Caco-2 (cell line): ENCODE measurements around the gene ZNF133. TPM values are rescaled to one million over a fixed set of nuclear protein-coding genes. Genes with fewer than 3 reads are reported as not detected.

Experiments
- BruUV-seq: library from RNA; stranded (reverse); fragments of 400-500 nt; replicated peaks from 2 replicates; lab custom pipeline; 2021; lab: Mats Ljungman, UMichigan
- CTCF ChIA-PET: fragments of 300-600 bp; sonication (Branson Sonifier 250); formaldehyde crosslinking; loops from one replicate; lab custom pipeline; 2022; ENCODE audit warnings: antibody characterized with exemption; lab: Charles Lee
- POLR2A ChIA-PET: fragments of 300-600 bp; sonication (Branson Sonifier 250); formaldehyde crosslinking; loops from one replicate; lab custom pipeline; 2022; ENCODE audit warnings: antibody characterized with exemption; lab: Charles Lee
- DNase-seq, 2 experiments: peaks; one replicate each; pipeline versions ENCODE4 v3.0.0 to v3.0.0-alpha.2; 2020 to 2022
- H3K27me3 ChIP-seq: replicated peaks from 2 replicates; pipeline ENCODE4 v1.6.0; 2011; ENCODE audit warnings: low read length; ENCODE audit not compliant: control insufficient read depth, insufficient read depth
- H3K36me3 ChIP-seq: 2 replicates; pipeline ENCODE4 v1.5.1; 2011; ENCODE audit warnings: low read length; ENCODE audit not compliant: control insufficient read depth, insufficient read depth
- H3K4me1 ChIP-seq: fragments of 250-450 bp; sonication (Bioruptor Pico); 2 replicates; pipeline ENCODE4 v1.5.1; 2020; ENCODE audit warnings: mild to moderate bottlenecking
- H3K4me3 ChIP-seq: 2 replicates; pipeline ENCODE4 v1.5.1; 2011; ENCODE audit warnings: low read depth, mild to moderate bottlenecking, control low read depth, low read length
- H3K9me3 ChIP-seq: fragments of 250-450 bp; sonication (Bioruptor Pico); 2 replicates; pipeline ENCODE4 v1.5.1; 2020; ENCODE audit warnings: mild to moderate bottlenecking, moderate library complexity
- H3K27ac Mint-ChIP-seq: one replicate; pipeline ENCODE4 v1.8.0; 2022; ENCODE audit warnings: mixed read lengths; ENCODE audit not compliant: unreplicated experiment
- H3K27me3 Mint-ChIP-seq: one replicate; pipeline ENCODE4 v1.8.0; 2022; ENCODE audit warnings: mixed read lengths; ENCODE audit not compliant: insufficient read depth, unreplicated experiment
- H3K36me3 Mint-ChIP-seq: one replicate; pipeline ENCODE4 v1.8.0; 2022; ENCODE audit warnings: mild to moderate bottlenecking, mixed read lengths; ENCODE audit not compliant: insufficient read depth, unreplicated experiment
- H3K4me1 Mint-ChIP-seq: one replicate; pipeline ENCODE4 v1.8.0; 2022; ENCODE audit warnings: low read depth, mixed read lengths; ENCODE audit not compliant: unreplicated experiment
- H3K4me3 Mint-ChIP-seq: one replicate; pipeline ENCODE4 v1.8.0; 2022; ENCODE audit warnings: mild to moderate bottlenecking, moderate library complexity, mixed read lengths; ENCODE audit not compliant: unreplicated experiment
- H3K9me3 Mint-ChIP-seq: one replicate; pipeline ENCODE4 v1.8.0; 2022; ENCODE audit warnings: mixed read lengths; ENCODE audit not compliant: unreplicated experiment
- intact Hi-C: fragments of 100-400 bp; cut with micrococcal nuclease; formaldehyde crosslinking; loops from one replicate; pipeline ENCODE4 v1.10.0; 2022; ENCODE audit not compliant: unreplicated experiment
- total RNA-seq: library from RNA; stranded (reverse); gene quantifications from 2 replicates; pipeline ENCODE4 v1.2.3, GENCODE V29; 2022
- TF ChIP-seq, protein P1 (sequence below), 2 experiments: fragments of 200-600 bp in 1 of 2; IDR thresholded peaks; 1 replicate in 1 of 2; 2 replicates in 1 of 2; pipeline versions ENCODE4 v1.5.1 to v1.8.0; 2011 to 2022; ENCODE audit warnings: antibody characterized with exemption in 1 of 2, control low read depth in 1 of 2, inconsistent platforms in 1 of 2, low read depth in 1 of 2, low read length in 1 of 2, mild to moderate bottlenecking in 1 of 2, moderate library complexity in 1 of 2; ENCODE audit not compliant: insufficient read depth in 1 of 2, severe bottlenecking in 1 of 2, unreplicated experiment in 1 of 2

ZNF133 gene
- total RNA-seq, 1 experiment from 2014 or later = 14.8 TPM

DNA sequence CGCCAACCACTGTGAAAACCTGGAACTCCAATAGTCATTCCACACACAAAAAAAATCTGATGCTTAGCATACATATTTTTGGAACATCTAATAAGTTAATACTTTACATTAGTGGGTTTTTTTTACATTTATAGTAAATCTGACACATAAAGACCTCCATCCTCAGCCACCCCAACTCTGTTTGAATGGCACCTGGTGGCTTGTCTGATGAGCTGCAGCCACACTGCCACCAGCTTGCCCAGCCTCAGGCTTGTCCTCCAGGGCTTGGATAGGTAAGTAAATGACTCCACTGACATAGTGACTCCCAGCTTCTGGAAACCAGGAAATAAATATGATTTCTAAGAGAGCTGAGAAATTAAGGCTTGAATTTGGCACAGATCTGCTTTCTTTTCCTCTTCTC lies 71.5 kb downstream of the ZNF133 start:
- POLR2A ChIA-PET = no interaction called here

DNA sequence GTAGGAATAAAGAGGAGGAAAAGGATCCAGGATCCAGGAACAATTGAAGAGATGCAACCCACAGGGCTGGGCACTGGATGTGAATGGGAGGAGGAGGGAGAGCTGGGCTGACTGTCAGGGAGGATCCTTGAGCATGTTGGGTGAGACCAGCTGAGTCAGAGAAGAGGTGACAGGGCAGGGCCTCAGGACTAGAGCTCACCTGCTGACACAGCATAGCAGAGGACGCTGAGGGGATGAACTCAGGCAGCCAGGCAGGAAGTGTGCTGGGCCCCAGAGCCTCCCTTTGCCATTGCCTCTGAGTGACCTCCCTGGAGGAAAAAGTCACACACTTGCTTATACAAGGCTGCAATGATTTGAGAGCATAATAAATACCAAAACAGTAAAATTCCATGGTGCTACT lies 72.3 kb downstream of the ZNF133 start:
- CTCF ChIA-PET = no interaction called here

More for the DNA sequence above, 71.5 kb downstream of the ZNF133 start:
- Mint-ChIP-seq H3K36me3 (no peaks in the 10 kb centered on the region), H3K9me3 (peaks cover 6% of the 10 kb centered on the region), H3K27me3 (no peaks in the 10 kb centered on the region), H3K27ac (no peak overlapping the region), H3K4me3 (no peak overlapping the region), H3K4me1 (peaks cover 7% of the 10 kb centered on the region)
- Histone ChIP-seq H3K9me3 (peaks cover 3% of the 10 kb centered on the region; the same call in 1 of the 2 replicates), H3K27me3 (no peaks in the 10 kb centered on the region), H3K4me1 (no peaks in the 10 kb centered on the region), H3K4me3 (no peak overlapping the region), H3K36me3 (no peaks in the 10 kb centered on the region)
- DNase-seq = no peak
- intact Hi-C loops = no loop called here
- TF ChIP-seq, protein P1, sequence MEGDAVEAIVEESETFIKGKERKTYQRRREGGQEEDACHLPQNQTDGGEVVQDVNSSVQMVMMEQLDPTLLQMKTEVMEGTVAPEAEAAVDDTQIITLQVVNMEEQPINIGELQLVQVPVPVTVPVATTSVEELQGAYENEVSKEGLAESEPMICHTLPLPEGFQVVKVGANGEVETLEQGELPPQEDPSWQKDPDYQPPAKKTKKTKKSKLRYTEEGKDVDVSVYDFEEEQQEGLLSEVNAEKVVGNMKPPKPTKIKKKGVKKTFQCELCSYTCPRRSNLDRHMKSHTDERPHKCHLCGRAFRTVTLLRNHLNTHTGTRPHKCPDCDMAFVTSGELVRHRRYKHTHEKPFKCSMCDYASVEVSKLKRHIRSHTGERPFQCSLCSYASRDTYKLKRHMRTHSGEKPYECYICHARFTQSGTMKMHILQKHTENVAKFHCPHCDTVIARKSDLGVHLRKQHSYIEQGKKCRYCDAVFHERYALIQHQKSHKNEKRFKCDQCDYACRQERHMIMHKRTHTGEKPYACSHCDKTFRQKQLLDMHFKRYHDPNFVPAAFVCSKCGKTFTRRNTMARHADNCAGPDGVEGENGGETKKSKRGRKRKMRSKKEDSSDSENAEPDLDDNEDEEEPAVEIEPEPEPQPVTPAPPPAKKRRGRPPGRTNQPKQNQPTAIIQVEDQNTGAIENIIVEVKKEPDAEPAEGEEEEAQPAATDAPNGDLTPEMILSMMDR (IDR thresholded peaks at IDR 0.05; ENCODE audit: insufficient read depth in 1 of 2, low read depth in 1 of 2, low read length in 1 of 2, severe bottlenecking in 1 of 2, unreplicated experiment in 1 of 2) = no peak
- CTCF ChIA-PET = no interaction called here
- BruUV-seq = no TSS peak

DNA sequence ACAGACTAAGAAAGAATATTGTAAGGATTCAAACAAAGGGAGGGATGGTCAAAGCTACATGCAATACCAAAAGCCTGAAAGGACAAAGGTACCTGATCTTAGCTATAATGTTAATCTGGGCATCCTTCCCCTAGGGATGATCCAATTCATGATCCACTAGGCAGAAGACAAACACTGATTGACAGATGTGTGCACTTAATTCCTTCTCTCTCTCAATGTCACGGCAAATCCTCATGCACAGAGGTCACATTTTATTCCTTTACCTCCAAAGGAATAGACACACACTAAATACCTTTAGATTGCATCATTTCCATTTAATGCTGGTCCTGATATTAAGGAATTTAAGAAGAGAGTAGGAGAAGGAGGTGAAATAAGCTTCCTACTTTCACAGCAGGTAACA lies 73.4 kb downstream of the ZNF133 start:
- no peak overlapping the region for H3K4me3 Mint-ChIP-seq
- Histone ChIP-seq H3K4me3 (no peak overlapping the region), H3K27me3 (no peaks in the 10 kb centered on the region), H3K36me3 (no peaks in the 10 kb centered on the region), H3K4me1 (no peaks in the 10 kb centered on the region), H3K9me3 (no peaks in the 10 kb centered on the region; the same call in 1 of the 2 replicates)
- intact Hi-C loops = no loop called here
- DNase-seq = no peak
- BruUV-seq = no TSS peak
- POLR2A ChIA-PET = no interaction called here
- no peaks in the 10 kb centered on the region for H3K27me3 Mint-ChIP-seq
- H3K27ac Mint-ChIP-seq = no peak overlapping the region
- TF ChIP-seq, protein P1 (IDR thresholded peaks at IDR 0.05; ENCODE audit: insufficient read depth in 1 of 2, low read depth in 1 of 2, low read length in 1 of 2, severe bottlenecking in 1 of 2, unreplicated experiment in 1 of 2) = no peak
- H3K4me1 Mint-ChIP-seq = peaks cover 7% of the 10 kb centered on the region
- CTCF ChIA-PET = no interaction called here
- H3K36me3 Mint-ChIP-seq = no peaks in the 10 kb centered on the region
- H3K9me3 Mint-ChIP-seq = no peaks in the 10 kb centered on the region

More for the DNA sequence above, 72.3 kb downstream of the ZNF133 start:
- no peak overlapping the region for H3K4me3 Mint-ChIP-seq
- TF ChIP-seq, protein P1 (IDR thresholded peaks at IDR 0.05; ENCODE audit: insufficient read depth in 1 of 2, low read depth in 1 of 2, low read length in 1 of 2, severe bottlenecking in 1 of 2, unreplicated experiment in 1 of 2) = no peak
- H3K4me1 Mint-ChIP-seq = peaks cover 7% of the 10 kb centered on the region
- H3K36me3 Mint-ChIP-seq = no peaks in the 10 kb centered on the region
- Histone ChIP-seq H3K36me3 (no peaks in the 10 kb centered on the region), H3K4me3 (no peak overlapping the region), H3K4me1 (no peaks in the 10 kb centered on the region), H3K27me3 (no peaks in the 10 kb centered on the region), H3K9me3 (peaks cover 3% of the 10 kb centered on the region; the same call in 1 of the 2 replicates)
- POLR2A ChIA-PET = interaction anchor here (0.6 kb wide), 1 partner anchor 56 kb away, joined by 3 read pairs; no protein-coding TSS in a partner anchor
- H3K9me3 Mint-ChIP-seq = no peaks in the 10 kb centered on the region
- BruUV-seq = no TSS peak
- H3K27me3 Mint-ChIP-seq = no peaks in the 10 kb centered on the region
- no peak for DNase-seq
- no peak overlapping the region for H3K27ac Mint-ChIP-seq
- intact Hi-C loops = no loop called here
